GM12878 (cell line): Measurements from ENCODE around the gene IQGAP3. TPM values are rescaled to one million over a fixed set of nuclear protein-coding genes. Genes with fewer than 3 reads are reported as not detected.

Experiments used
- ATAC-seq: fragments of 200-7000 bp; cut with Tn5 transposase; 3 replicates; pipeline ENCODE4 v1.9.1; 2020; ENCODE audit warnings: mild to moderate bottlenecking, moderate library complexity
- BruUV-seq: library from RNA; stranded (reverse); fragments of 400-500 nt; replicated peaks from 2 replicates; lab custom pipeline; 2021; lab: Mats Ljungman, UMichigan
- CTCF ChIA-PET: fragments of 300-600 bp; sonication (Branson Sonifier 250); formaldehyde crosslinking; extraction: SDS; loops from one replicate; lab custom pipeline; 2021; ENCODE audit warnings: inconsistent platforms; lab: Yijun Ruan, JAX
- POLR2A ChIA-PET: fragments of 350-600 bp; formaldehyde crosslinking; extraction: SDS; loops from one replicate; lab custom pipeline; 2021; ENCODE audit warnings: inconsistent platforms; lab: Charles Lee
- RAD21 ChIA-PET: fragments of 300-600 bp; sonication (Branson Sonifier 250); formaldehyde crosslinking; loops from one replicate; lab custom pipeline; 2023; ENCODE audit warnings: antibody characterized with exemption; ENCODE audit not compliant: unreplicated experiment; lab: Charles Lee
- SMC1A ChIA-PET: fragments of 300-600 bp; sonication (Branson Sonifier 250); formaldehyde crosslinking; loops from one replicate; lab custom pipeline; 2023; ENCODE audit not compliant: unreplicated experiment, uncharacterized antibody; lab: Charles Lee
- DNase-seq: peaks from one replicate; pipeline ENCODE4 v3.0.0-alpha.2; 2011; ENCODE audit warnings: low read depth, low spot score
- FAIRE-seq: peaks from 3 replicates; lab custom pipeline; 2011; peaks lifted over from hg19 to GRCh38; lab: Jason Lieb, UNC
- H2AFZ ChIP-seq: 2 replicates; pipeline ENCODE4 v1.6.0; 2011; ENCODE audit warnings: low read depth, low read length, control low read depth; ENCODE audit not compliant: control insufficient read depth
- H3K27ac ChIP-seq: 2 replicates; pipeline ENCODE4 v1.5.1; 2011; ENCODE audit warnings: control low read depth; ENCODE audit not compliant: control insufficient read depth, insufficient read depth
- H3K27me3 ChIP-seq, 2 experiments: replicated peaks in 1 of 2; 2 replicates each; pipeline versions ENCODE4 v1.6.0 to v1.6.1; 2011; ENCODE audit warnings: low read length in 1 of 2; ENCODE audit not compliant: control insufficient read depth in 2 of 2, insufficient read depth in 2 of 2
- H3K36me3 ChIP-seq, 2 experiments: 2 replicates each; pipeline ENCODE4 v1.5.1; 2011; ENCODE audit warnings: low read length in 1 of 2; ENCODE audit not compliant: control insufficient read depth in 2 of 2, insufficient read depth in 2 of 2
- H3K4me1 ChIP-seq: 2 replicates; pipeline ENCODE4 v1.6.1; 2011; ENCODE audit warnings: mild to moderate bottlenecking, low read length, moderate library complexity, mixed read lengths; ENCODE audit not compliant: control insufficient read depth, insufficient read depth
- H3K4me2 ChIP-seq: 2 replicates; pipeline ENCODE4 v1.6.0; 2011; ENCODE audit warnings: control low read depth; ENCODE audit not compliant: control insufficient read depth, insufficient read depth
- H3K4me3 ChIP-seq: fragments of 200-600 bp; sonication (generic); 2 replicates; pipeline ENCODE4 v1.5.1; 2016
- H3K79me2 ChIP-seq: 2 replicates; pipeline ENCODE4 v1.6.0; 2011; ENCODE audit warnings: low read length; ENCODE audit not compliant: control insufficient read depth, insufficient read depth
- H3K9ac ChIP-seq: 2 replicates; pipeline ENCODE4 v1.8.0; 2011; ENCODE audit warnings: low read length, control low read depth, mixed read lengths; ENCODE audit not compliant: control insufficient read depth, insufficient read depth
- H3K9me3 ChIP-seq: replicated peaks from 3 replicates; pipeline ENCODE4 v1.5.1; 2011; ENCODE audit warnings: mild to moderate bottlenecking, low read length; ENCODE audit not compliant: control insufficient read depth, insufficient read depth
- H4K20me1 ChIP-seq: 2 replicates; pipeline ENCODE4 v1.6.0; 2011; ENCODE audit not compliant: control insufficient read depth, insufficient read depth
- ASH2L ChIP-seq: fragments of 300-600, 200-600 bp; sonication (generic); IDR thresholded peaks from 2 replicates; pipeline ENCODE4 v1.6.1; 2017; ENCODE audit warnings: low read depth, mild to moderate bottlenecking, borderline replicate concordance
- BACH1 ChIP-seq: fragments of 450-650 bp; IDR thresholded peaks from 2 replicates; pipeline ENCODE4 v1.6.1; 2017; ENCODE audit warnings: mild to moderate bottlenecking, borderline replicate concordance
- BHLHE40 ChIP-seq, 2 experiments: fragments of 450-650 bp in 1 of 2; IDR thresholded peaks; 2 replicates each; pipeline ENCODE4 v1.6.1; 2011 to 2017; ENCODE audit warnings: low read depth in 2 of 2, borderline replicate concordance in 1 of 2, improper control_type of control experiment in 1 of 2, low read length in 1 of 2, mild to moderate bottlenecking in 1 of 2
- CBFB ChIP-seq: IDR thresholded peaks from 2 replicates; pipeline ENCODE4 v1.6.1; 2016; ENCODE audit warnings: antibody characterized with exemption, low read depth
- CHD1 ChIP-seq: IDR thresholded peaks from 2 replicates; pipeline ENCODE4 v1.6.1; 2012; ENCODE audit warnings: low read depth, low read length, improper control_type of control experiment
- JUND ChIP-seq: IDR thresholded peaks from 2 replicates; pipeline ENCODE4 v1.6.1; 2012; ENCODE audit warnings: low read depth, mild to moderate bottlenecking, low read length, improper control_type of control experiment, moderate library complexity
- LARP7 ChIP-seq: fragments of 450-650 bp; IDR thresholded peaks from 2 replicates; pipeline ENCODE4 v1.6.1; 2017; ENCODE audit warnings: mild to moderate bottlenecking
- MXI1 ChIP-seq: fragments of 150-350 bp; IDR thresholded peaks from 2 replicates; pipeline ENCODE4 v1.6.1; 2011; ENCODE audit warnings: low read depth, mild to moderate bottlenecking, inconsistent platforms, low read length, improper control_type of control experiment
- NR2F1 ChIP-seq: fragments of 450-650 bp; conservative IDR thresholded peaks from 2 replicates; pipeline ENCODE4 v1.6.1; 2017; ENCODE audit warnings: mild to moderate bottlenecking
- ZNF217 ChIP-seq: fragments of 450-650 bp; IDR thresholded peaks from 2 replicates; pipeline ENCODE4 v1.6.1; 2017; ENCODE audit warnings: antibody characterized with exemption, mild to moderate bottlenecking
- ZNF274 ChIP-seq: IDR thresholded peaks from one replicate; pipeline ENCODE4 v1.8.0; 2011; ENCODE audit not compliant: insufficient read length, insufficient read depth
- ZNF384 ChIP-seq: IDR thresholded peaks from 2 replicates; pipeline ENCODE4 v1.6.1; 2012; ENCODE audit warnings: low read depth, mild to moderate bottlenecking, low read length, improper control_type of control experiment, borderline replicate concordance
- whole genome bisulfite sequencing: methylation state at CpG from one replicate; pipeline ENCODE4 v1.1.6; 2016; ENCODE audit warnings: low lambda C conversion rate; ENCODE audit not compliant: insufficient replicate concordance, insufficient coverage; ENCODE audit errors: missing lambda C conversion rate; 5-methylcytosine and 5-hydroxymethylcytosine counted together
- in situ Hi-C: fragments of 300-500 bp; cut with MboI; formaldehyde crosslinking; loops from 9 replicates; pipeline ENCODE4 v1.14.3; 2018; ENCODE audit warnings: mixed read lengths
- intact Hi-C: fragments of 100-400 bp; cut with micrococcal nuclease; formaldehyde crosslinking; loops from one replicate; pipeline ENCODE4 v1.14.2; 2022; ENCODE audit not compliant: unreplicated experiment
- polyA plus RNA-seq, 11 experiments: library from polyadenylated mRNA; depleted of rRNA in 4 of 11; unstranded in 6 of 11; stranded (reverse) in 5 of 11; fragments of >200 nt; fragmentation: Nextera tagmentation in 4 of 11; fragmentation: Illumina TruSeq in 1 of 11; extraction: Ambion mirVana in 4 of 11; extraction: Trizol in 1 of 11; gene quantifications; 1 replicate in 1 of 11; 2 replicates in 10 of 11; pipeline versions ENCODE4 v1.2.1 to v1.2.3, GENCODE V29; 2011 to 2016; ENCODE audit warnings: inconsistent platforms in 2 of 11, missing spikeins in 2 of 11, low read depth in 1 of 11
- total RNA-seq, 4 experiments: library from RNA; depleted of rRNA in 3 of 4; stranded (reverse); fragments of >200 nt in 3 of 4; fragmentation: Illumina TruSeq in 1 of 4; extraction: Trizol in 1 of 4; gene quantifications; 2 replicates each; pipeline versions ENCODE4 v1.2.1 to v1.2.3, GENCODE V29; 2013 to 2021
- TF ChIP-seq, protein P1 (sequence below): IDR thresholded peaks from 2 replicates; pipeline ENCODE4 v1.6.1; 2012; ENCODE audit warnings: mild to moderate bottlenecking, low read depth, low read length
- TF ChIP-seq, protein P2 (sequence below): IDR thresholded peaks from 2 replicates; pipeline ENCODE4 v1.6.1; 2012; ENCODE audit warnings: low read length, inconsistent platforms
- TF ChIP-seq, protein P3 (sequence below): fragments of 150-350 bp; IDR thresholded peaks from 2 replicates; pipeline ENCODE4 v1.6.1; 2014; ENCODE audit warnings: mild to moderate bottlenecking, low read depth, low read length
- TF ChIP-seq, protein P4 (sequence below): IDR thresholded peaks from 2 replicates; pipeline ENCODE4 v1.6.1; 2011; ENCODE audit warnings: borderline replicate concordance, low read depth, mild to moderate bottlenecking, moderate library complexity, mixed read lengths, low read length; ENCODE audit not compliant: insufficient read depth; ENCODE audit errors: extremely low read length

IQGAP3 gene
- total and polyA plus RNA-seq, 10 of the 15 experiments (the other 5 are each of a cell fraction or from before 2014, with no cell fraction given) = 1.1 to 10.7 (median 7.9) TPM

DNA sequence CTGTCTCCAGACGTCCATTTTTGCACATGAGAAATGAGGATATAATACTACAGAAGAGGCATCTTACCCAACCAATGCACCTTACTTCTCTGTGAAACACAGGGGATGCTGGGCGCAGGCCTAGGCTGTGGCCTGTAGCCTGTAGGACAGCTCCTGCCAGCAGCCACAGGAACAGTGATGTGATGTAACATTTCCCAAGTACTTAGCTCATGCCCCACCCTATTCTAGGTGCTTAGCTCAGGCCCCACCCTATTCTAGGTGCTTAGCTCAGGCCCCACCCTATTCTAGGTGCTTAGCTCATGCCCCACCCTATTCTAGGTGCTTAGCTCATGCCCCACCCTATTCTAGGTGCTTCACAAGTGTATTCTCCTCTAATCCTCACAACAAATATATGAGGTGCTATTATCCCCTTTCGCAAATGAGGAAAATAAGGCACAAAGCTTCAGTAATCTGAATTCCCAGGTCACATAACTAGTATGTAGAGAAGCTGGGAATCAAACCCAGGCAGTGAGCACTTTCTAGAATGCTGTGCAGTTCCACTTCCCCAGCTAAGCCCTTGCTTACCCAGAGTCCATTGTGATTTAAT lies 14.6 kb upstream of the IQGAP3 start:
- Histone ChIP-seq H3K9me3 (no peaks in the 10 kb centered on the region), H3K4me1 (peaks cover 17% of the 10 kb centered on the region), H3K4me3 (no peak overlapping the region), H3K79me2 (peaks cover 3% of the 10 kb centered on the region), H3K9ac (no peak overlapping the region), H3K27me3 (no peaks in the 10 kb centered on the region; a peak in 1 of 4 replicates), H4K20me1 (no peaks in the 10 kb centered on the region), H3K36me3 (no peaks in the 10 kb centered on the region), H3K27ac (no peak overlapping the region), H3K4me2 (no peak overlapping the region), H2AFZ (no peak overlapping the region)
- CTCF ChIA-PET = interaction anchor here (0.8 to 4.6 kb wide), 9 partner anchors 13 to 139 kb away, joined by 3 to 40 read pairs (median 3); partner anchors contain the start of gene GPATCH4
- BruUV-seq = no TSS peak
- ATAC-seq (no peak), DNase-seq (no peak), FAIRE-seq (no peak)
- intact Hi-C loops (no loop called here), in situ Hi-C loops (no loop called here)
- POLR2A ChIA-PET = interaction anchor here (0.6 kb wide), 1 partner anchor 62 kb away, joined by 4 read pairs; no protein-coding TSS in a partner anchor
- RAD21 ChIA-PET = interaction anchor here (0.8 to 2.4 kb wide), 3 partner anchors 21 to 90 kb away, joined by 3 to 12 read pairs (median 4); no protein-coding TSS in a partner anchor
- TF ChIP-seq MXI1 (no peak), BHLHE40 (IDR thresholded peaks at IDR 0.05; ENCODE audit: borderline replicate concordance in 1 of 2, low read depth in 2 of 2, low read length in 1 of 2) (no peak), ZNF217 (no peak), BACH1 (no peak), ZNF274 (no peak), CHD1 (no peak), ASH2L (no peak), LARP7 (no peak), CBFB (no peak), JUND (no peak), ZNF384 (no peak), NR2F1 (no peak)
- TF ChIP-seq, protein P1, sequence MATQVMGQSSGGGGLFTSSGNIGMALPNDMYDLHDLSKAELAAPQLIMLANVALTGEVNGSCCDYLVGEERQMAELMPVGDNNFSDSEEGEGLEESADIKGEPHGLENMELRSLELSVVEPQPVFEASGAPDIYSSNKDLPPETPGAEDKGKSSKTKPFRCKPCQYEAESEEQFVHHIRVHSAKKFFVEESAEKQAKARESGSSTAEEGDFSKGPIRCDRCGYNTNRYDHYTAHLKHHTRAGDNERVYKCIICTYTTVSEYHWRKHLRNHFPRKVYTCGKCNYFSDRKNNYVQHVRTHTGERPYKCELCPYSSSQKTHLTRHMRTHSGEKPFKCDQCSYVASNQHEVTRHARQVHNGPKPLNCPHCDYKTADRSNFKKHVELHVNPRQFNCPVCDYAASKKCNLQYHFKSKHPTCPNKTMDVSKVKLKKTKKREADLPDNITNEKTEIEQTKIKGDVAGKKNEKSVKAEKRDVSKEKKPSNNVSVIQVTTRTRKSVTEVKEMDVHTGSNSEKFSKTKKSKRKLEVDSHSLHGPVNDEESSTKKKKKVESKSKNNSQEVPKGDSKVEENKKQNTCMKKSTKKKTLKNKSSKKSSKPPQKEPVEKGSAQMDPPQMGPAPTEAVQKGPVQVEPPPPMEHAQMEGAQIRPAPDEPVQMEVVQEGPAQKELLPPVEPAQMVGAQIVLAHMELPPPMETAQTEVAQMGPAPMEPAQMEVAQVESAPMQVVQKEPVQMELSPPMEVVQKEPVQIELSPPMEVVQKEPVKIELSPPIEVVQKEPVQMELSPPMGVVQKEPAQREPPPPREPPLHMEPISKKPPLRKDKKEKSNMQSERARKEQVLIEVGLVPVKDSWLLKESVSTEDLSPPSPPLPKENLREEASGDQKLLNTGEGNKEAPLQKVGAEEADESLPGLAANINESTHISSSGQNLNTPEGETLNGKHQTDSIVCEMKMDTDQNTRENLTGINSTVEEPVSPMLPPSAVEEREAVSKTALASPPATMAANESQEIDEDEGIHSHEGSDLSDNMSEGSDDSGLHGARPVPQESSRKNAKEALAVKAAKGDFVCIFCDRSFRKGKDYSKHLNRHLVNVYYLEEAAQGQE = no peak
- TF ChIP-seq, protein P2, sequence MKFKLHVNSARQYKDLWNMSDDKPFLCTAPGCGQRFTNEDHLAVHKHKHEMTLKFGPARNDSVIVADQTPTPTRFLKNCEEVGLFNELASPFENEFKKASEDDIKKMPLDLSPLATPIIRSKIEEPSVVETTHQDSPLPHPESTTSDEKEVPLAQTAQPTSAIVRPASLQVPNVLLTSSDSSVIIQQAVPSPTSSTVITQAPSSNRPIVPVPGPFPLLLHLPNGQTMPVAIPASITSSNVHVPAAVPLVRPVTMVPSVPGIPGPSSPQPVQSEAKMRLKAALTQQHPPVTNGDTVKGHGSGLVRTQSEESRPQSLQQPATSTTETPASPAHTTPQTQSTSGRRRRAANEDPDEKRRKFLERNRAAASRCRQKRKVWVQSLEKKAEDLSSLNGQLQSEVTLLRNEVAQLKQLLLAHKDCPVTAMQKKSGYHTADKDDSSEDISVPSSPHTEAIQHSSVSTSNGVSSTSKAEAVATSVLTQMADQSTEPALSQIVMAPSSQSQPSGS = no peak
- TF ChIP-seq, protein P3, sequence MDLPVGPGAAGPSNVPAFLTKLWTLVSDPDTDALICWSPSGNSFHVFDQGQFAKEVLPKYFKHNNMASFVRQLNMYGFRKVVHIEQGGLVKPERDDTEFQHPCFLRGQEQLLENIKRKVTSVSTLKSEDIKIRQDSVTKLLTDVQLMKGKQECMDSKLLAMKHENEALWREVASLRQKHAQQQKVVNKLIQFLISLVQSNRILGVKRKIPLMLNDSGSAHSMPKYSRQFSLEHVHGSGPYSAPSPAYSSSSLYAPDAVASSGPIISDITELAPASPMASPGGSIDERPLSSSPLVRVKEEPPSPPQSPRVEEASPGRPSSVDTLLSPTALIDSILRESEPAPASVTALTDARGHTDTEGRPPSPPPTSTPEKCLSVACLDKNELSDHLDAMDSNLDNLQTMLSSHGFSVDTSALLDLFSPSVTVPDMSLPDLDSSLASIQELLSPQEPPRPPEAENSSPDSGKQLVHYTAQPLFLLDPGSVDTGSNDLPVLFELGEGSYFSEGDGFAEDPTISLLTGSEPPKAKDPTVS = no peak
- TF ChIP-seq, protein P4, sequence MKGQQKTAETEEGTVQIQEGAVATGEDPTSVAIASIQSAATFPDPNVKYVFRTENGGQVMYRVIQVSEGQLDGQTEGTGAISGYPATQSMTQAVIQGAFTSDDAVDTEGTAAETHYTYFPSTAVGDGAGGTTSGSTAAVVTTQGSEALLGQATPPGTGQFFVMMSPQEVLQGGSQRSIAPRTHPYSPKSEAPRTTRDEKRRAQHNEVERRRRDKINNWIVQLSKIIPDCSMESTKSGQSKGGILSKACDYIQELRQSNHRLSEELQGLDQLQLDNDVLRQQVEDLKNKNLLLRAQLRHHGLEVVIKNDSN = no peak
- SMC1A ChIA-PET = interaction anchor here (0.7 to 3.5 kb wide), 2 partner anchors 21 to 134 kb away, joined by 3 to 22 read pairs; no protein-coding TSS in a partner anchor
- WGBS = 61% methylated on average over 3 of the region's 3 CpGs
